Tibial nerve (tissue), 4 donors: ENCODE measurements around the gene COL9A2. TPM values are rescaled to one million over a fixed set of nuclear protein-coding genes. Genes with fewer than 3 reads are reported as not detected.

Experiments used
- DNase-seq, 2 donors: peaks; one replicate each; pipeline ENCODE4 v3.0.0-alpha.2; 2019; ENCODE audit warnings: low spot score in 2 of 2
- H3K27ac ChIP-seq, 4 donors: fragments of 200-600 bp; sonication (generic) in 3 of 4; one replicate each; pipeline ENCODE4 v1.5.1; 2017 to 2019; ENCODE audit warnings: mild to moderate bottlenecking in 1 of 4
- H3K27me3 ChIP-seq, 2 donors: fragments of 200-600 bp; sonication (generic) in 1 of 2; one replicate each; pipeline versions ENCODE4 v1.5.1 to v1.6.0; 2017 to 2019
- H3K36me3 ChIP-seq, 3 donors: fragments of 200-600 bp; sonication (generic); one replicate each; pipeline ENCODE4 v1.5.1; 2018 to 2019
- H3K4me1 ChIP-seq, 4 donors: fragments of 200-600 bp; sonication (generic) in 3 of 4; one replicate each; pipeline ENCODE4 v1.5.1; 2017 to 2019
- H3K4me3 ChIP-seq, 4 donors: fragments of 200-600 bp; sonication (generic) in 3 of 4; one replicate each; pipeline ENCODE4 v1.5.1; 2017 to 2019; ENCODE audit warnings: mild to moderate bottlenecking in 1 of 4, moderate library complexity in 1 of 4
- H3K9me3 ChIP-seq, 4 donors: fragments of 200-600 bp; sonication (generic) in 3 of 4; one replicate each; pipeline ENCODE4 v1.5.1; 2017 to 2019
- CTCF ChIP-seq, 5 experiments: fragments of 200-600 bp in 3 of 5; fragments of 450-650 bp in 2 of 5; sonication (generic) in 3 of 5; IDR thresholded peaks; one replicate each; pipeline ENCODE4 v1.5.1; 2016 to 2019; ENCODE audit warnings: antibody characterized with exemption in 5 of 5, mild to moderate bottlenecking in 3 of 5, moderate library complexity in 2 of 5
- EP300 ChIP-seq, 2 donors: sonication (generic); formaldehyde crosslinking; IDR thresholded peaks; one replicate each; pipeline ENCODE4 v1.6.1; 2017; ENCODE audit warnings: antibody characterized with exemption in 2 of 2, mild to moderate bottlenecking in 1 of 2
- POLR2A ChIP-seq, 2 donors: fragments of 450-650 bp; IDR thresholded peaks; one replicate each; pipeline ENCODE4 v1.6.1; 2017; ENCODE audit warnings: antibody characterized with exemption in 2 of 2, mild to moderate bottlenecking in 2 of 2, moderate library complexity in 2 of 2
- WGBS, 2 donors: methylation state at CpG; one replicate each; pipeline ENCODE4 v1.1.5; 2018; 5-methylcytosine and 5-hydroxymethylcytosine counted together
- total RNA-seq, 4 donors: library from RNA; depleted of rRNA; stranded (reverse); fragments of >200 nt; gene quantifications; one replicate each; pipeline ENCODE4 v1.1.0, GENCODE V29; 2016

COL9A2 gene
- total RNA-seq, 4 donors from 2014 or later: 3.3 to 8.8 (median 7.0) TPM

- Histone ChIP-seq H3K36me3 (peaks cover 0 to 11% (median 0%) of the 10 kb centered on the region in 3 donors), H3K4me3 (no peak overlapping the region), H3K4me1 (no peaks in the 10 kb centered on the region), H3K27ac (no peak overlapping the region), H3K9me3 (no peaks in the 10 kb centered on the region), H3K27me3 (no peaks in the 10 kb centered on the region)
- DNase-seq: no peak
- no peak for TF ChIP-seq POLR2A (IDR thresholded peaks at IDR 0.05)
- TF ChIP-seq EP300 (IDR thresholded peaks at IDR 0.05): no peak
- TF ChIP-seq CTCF (IDR thresholded peaks at IDR 0.05): no peak
- 58 to 62% methylated on average over 7 to 8 of the region's 8 CpGs for WGBS, 2 donors
These were observed 17.5 kb downstream of the COL9A2 start for GRCh38 chr1:40299366-40300248.

GRCh38 chr1:40291293-40291692 is 25.8 kb downstream of the COL9A2 start:
- H3K27me3 ChIP-seq: no peaks in the 10 kb centered on the region
- 88 to 91% methylated on average over 2 of the region's 2 CpGs for WGBS, 2 donors
- peaks cover 0 to 87% (median 0%) of the 10 kb centered on the region in 3 donors for H3K36me3 ChIP-seq
- no peak overlapping the region for H3K27ac ChIP-seq
- no peak overlapping the region for H3K4me3 ChIP-seq
- TF ChIP-seq EP300 (IDR thresholded peaks at IDR 0.05): no peak
- no peak for TF ChIP-seq CTCF (IDR thresholded peaks at IDR 0.05)
- TF ChIP-seq POLR2A (IDR thresholded peaks at IDR 0.05): no peak
- no peaks in the 10 kb centered on the region for H3K4me1 ChIP-seq
- no peak for DNase-seq
- no peaks in the 10 kb centered on the region for H3K9me3 ChIP-seq

GRCh38 chr1:40281853-40282252 is 35.2 kb downstream of the COL9A2 start:
- H3K27me3 ChIP-seq: no peaks in the 10 kb centered on the region
- H3K36me3 ChIP-seq: peaks cover 2 to 83% (median 5%) of the 10 kb centered on the region in 3 donors
- H3K9me3 ChIP-seq: no peaks in the 10 kb centered on the region
- WGBS, 2 donors: 76 to 83% methylated on average over 2 of the region's 2 CpGs
- H3K27ac ChIP-seq: no peak overlapping the region
- no peak overlapping the region for H3K4me3 ChIP-seq
- no peaks in the 10 kb centered on the region for H3K4me1 ChIP-seq
- DNase-seq: no peak
- TF ChIP-seq POLR2A (IDR thresholded peaks at IDR 0.05) (no peak), EP300 (IDR thresholded peaks at IDR 0.05) (no peak), CTCF (IDR thresholded peaks at IDR 0.05) (no peak)

GRCh38 chr1:40276122-40276521 is 41.0 kb downstream of the COL9A2 start:
- DNase-seq: no peak
- no peaks in the 10 kb centered on the region for H3K9me3 ChIP-seq
- no peaks in the 10 kb centered on the region for H3K27me3 ChIP-seq
- no peak overlapping the region for H3K4me3 ChIP-seq
- H3K27ac ChIP-seq: no peak overlapping the region
- 93 to 94% methylated on average over 3 of the region's 3 CpGs for WGBS, 2 donors
- TF ChIP-seq CTCF (IDR thresholded peaks at IDR 0.05): no peak
- no peaks in the 10 kb centered on the region for H3K4me1 ChIP-seq
- H3K36me3 ChIP-seq: peaks cover 0 to 85% (median 2%) of the 10 kb centered on the region in 3 donors

GRCh38 chr1:40274331-40274730 is 42.8 kb downstream of the COL9A2 start:
- TF ChIP-seq POLR2A (IDR thresholded peaks at IDR 0.05) (no peak), EP300 (IDR thresholded peaks at IDR 0.05) (no peak)
- H3K27ac ChIP-seq: no peak overlapping the region
- H3K36me3 ChIP-seq: peaks cover 5 to 85% (median 6%) of the 10 kb centered on the region in 3 donors
- H3K4me3 ChIP-seq: no peak overlapping the region
- no peak for DNase-seq
- no peaks in the 10 kb centered on the region for H3K27me3 ChIP-seq
- WGBS, 2 donors: 95 to 98% methylated on average over 2 of the region's 2 CpGs
- no peaks in the 10 kb centered on the region for H3K9me3 ChIP-seq
- no peaks in the 10 kb centered on the region for H3K4me1 ChIP-seq
